ENCODE measurements around the gene GREB1L.

GREB1L gene

DNA sequence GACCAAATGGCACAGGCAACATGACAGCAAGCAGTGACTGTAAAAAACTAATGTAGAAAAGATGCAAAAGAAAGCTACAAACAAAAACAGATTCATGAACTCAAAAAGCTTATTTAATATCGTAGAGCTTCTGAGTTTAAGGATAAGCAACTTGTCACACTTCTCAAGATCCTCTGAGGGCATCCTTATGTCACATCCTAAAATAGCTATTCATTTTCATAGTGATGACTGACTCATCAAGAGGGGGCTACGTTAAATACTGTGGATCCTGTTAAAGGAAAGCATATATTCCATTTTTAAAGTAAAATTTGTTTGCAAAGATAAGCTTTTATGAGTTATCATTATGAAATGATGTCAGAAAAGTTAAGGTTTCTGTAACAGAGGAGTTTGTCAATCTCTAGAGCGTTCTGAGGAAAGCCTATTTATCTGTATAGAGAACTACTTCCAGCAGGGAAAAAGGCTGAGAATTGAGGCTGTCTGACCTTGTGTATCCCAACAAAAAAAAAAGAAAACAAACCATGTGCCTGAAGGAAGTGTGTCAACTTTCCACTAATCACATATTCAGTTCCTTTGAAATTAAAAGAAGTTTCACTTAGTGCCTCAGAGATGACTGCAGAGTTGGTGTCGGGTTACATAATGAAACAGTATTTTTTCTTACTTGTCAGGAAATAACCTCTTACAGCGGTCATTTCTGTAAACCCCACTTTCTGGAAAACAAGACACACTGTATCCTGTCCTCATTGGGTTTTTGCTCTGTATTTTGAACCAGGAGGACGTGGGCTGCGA lies 243.0 kb downstream of the GREB1L start:
- Mint-ChIP-seq H3K27me3 (ENCODE audit: low read depth) (no peaks in the 10 kb centered on the region), H3K4me3 (no peak overlapping the region), H3K27ac (peak overlapping the region in 1 of 3 experiments; percentile 9), H3K36me3 (ENCODE audit: low read depth) (no peaks in the 10 kb centered on the region), H3K4me1 (peaks cover 36% of the 10 kb centered on the region), H3K9me3 (no peaks in the 10 kb centered on the region)
- TF ChIP-seq, protein P1, sequence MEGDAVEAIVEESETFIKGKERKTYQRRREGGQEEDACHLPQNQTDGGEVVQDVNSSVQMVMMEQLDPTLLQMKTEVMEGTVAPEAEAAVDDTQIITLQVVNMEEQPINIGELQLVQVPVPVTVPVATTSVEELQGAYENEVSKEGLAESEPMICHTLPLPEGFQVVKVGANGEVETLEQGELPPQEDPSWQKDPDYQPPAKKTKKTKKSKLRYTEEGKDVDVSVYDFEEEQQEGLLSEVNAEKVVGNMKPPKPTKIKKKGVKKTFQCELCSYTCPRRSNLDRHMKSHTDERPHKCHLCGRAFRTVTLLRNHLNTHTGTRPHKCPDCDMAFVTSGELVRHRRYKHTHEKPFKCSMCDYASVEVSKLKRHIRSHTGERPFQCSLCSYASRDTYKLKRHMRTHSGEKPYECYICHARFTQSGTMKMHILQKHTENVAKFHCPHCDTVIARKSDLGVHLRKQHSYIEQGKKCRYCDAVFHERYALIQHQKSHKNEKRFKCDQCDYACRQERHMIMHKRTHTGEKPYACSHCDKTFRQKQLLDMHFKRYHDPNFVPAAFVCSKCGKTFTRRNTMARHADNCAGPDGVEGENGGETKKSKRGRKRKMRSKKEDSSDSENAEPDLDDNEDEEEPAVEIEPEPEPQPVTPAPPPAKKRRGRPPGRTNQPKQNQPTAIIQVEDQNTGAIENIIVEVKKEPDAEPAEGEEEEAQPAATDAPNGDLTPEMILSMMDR (IDR thresholded peaks at IDR 0.05; ENCODE audit: unreplicated experiment in 3 of 3) = no peak

DNA sequence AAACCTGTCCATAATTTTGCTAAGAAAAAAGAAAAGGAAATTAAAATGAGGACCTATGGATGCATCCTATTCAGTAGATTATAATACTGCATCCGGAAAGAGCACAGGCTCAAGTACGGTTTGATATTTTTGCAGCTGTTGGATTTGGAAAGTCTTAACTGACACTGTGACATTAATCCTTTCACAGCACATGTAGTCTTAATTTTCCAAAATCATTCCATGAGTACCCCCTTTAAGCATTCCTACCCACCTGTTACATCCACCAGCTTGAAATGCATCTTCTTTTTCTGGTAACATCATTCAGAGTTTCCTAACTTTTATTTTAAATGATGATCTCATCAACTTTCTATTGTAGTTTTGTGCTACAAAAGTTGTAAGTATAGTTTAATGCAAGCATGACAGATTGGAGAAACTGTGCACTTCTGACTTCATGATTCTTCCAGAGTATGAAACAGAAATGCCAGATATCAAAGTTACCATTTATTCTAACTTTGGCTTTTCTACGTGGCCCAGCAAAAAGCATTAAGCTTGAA lies 244.9 kb downstream of the GREB1L start:
- TF ChIP-seq, protein P1 (IDR thresholded peaks at IDR 0.05; ENCODE audit: unreplicated experiment in 3 of 3) = no peak
- peaks cover 34% of the 10 kb centered on the region for H3K4me1 Mint-ChIP-seq
- H3K27ac Mint-ChIP-seq = peak overlapping the region in 2 of 3 experiments; percentile 11 to 20
- H3K4me3 Mint-ChIP-seq = peak overlapping the region in 1 of 3 experiments; percentile 49
- H3K9me3 Mint-ChIP-seq = no peaks in the 10 kb centered on the region
- no peaks in the 10 kb centered on the region for H3K36me3 Mint-ChIP-seq (ENCODE audit: low read depth)
- H3K27me3 Mint-ChIP-seq (ENCODE audit: low read depth) = no peaks in the 10 kb centered on the region

DNA sequence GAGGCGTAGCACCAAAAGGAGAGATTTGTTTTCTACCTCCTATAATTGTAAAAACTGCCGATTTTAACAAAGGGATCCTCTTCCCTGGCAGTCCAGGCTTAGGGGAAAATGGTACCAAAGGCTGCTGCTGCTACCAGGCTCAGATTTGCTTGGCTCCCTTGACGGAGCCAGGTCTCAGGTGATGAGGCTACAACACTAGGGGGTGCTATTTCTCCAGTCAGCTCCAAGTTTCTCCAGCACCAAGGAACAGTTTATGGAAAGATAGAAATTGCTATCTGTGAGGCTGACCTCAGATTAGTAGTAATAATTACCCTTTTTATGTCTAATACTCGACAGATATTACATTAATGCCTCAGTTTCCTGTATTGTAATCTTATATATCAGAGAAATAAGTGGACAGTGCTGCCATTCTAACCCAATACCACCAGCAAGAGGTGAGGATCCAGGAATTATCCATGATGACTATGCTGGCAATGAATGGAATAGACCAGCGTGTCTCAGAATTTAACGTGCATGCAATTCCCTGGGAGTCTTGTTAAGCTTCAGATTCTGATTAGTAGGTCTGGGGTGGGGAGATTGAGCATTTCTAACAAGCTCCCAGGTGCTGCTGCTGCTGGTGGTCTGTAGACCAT lies 247.2 kb downstream of the GREB1L start:
- Mint-ChIP-seq H3K4me3 (no peak overlapping the region), H3K4me1 (peaks cover 24% of the 10 kb centered on the region), H3K9me3 (no peaks in the 10 kb centered on the region), H3K27ac (no peak overlapping the region), H3K27me3 (ENCODE audit: low read depth) (no peaks in the 10 kb centered on the region), H3K36me3 (ENCODE audit: low read depth) (peaks cover 3% of the 10 kb centered on the region)
- TF ChIP-seq, protein P1 (IDR thresholded peaks at IDR 0.05; ENCODE audit: unreplicated experiment in 3 of 3) = peak; percentile 52 to 60 (median 54)

DNA sequence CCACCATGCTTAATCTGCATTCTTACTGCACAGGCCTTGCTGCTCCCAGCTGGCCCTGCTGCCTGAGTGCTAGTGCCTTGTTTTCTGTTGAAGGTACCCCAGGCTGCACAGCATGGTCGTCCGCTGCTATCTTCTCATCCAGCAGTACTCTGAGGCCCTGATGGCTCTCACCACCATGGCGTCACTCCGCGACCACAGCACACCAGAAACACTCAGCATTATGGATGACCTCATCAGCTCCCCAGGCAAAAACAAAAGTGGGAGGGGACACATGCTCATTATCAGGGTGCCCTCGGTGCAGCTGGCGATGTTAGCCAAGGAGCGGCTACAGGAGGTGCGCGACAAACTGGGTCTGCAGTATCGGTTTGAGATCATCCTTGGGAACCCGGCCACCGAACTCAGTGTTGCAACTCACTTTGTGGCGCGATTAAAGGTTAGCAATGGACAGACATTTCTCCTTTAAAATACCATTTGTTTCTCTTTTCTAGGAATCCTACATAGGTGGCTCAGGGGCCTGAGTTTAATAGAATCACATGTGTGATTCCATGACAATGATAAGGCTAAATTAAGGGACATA lies 248.0 kb downstream of the GREB1L start:
- no peak overlapping the region for H3K4me3 Mint-ChIP-seq
- H3K27me3 Mint-ChIP-seq (ENCODE audit: low read depth) = no peaks in the 10 kb centered on the region
- H3K36me3 Mint-ChIP-seq (ENCODE audit: low read depth) = peaks cover 3% of the 10 kb centered on the region
- TF ChIP-seq, protein P1 (IDR thresholded peaks at IDR 0.05; ENCODE audit: unreplicated experiment in 3 of 3) = no peak
- no peak overlapping the region for H3K27ac Mint-ChIP-seq
- H3K4me1 Mint-ChIP-seq = peaks cover 19% of the 10 kb centered on the region
- H3K9me3 Mint-ChIP-seq = no peaks in the 10 kb centered on the region

DNA sequence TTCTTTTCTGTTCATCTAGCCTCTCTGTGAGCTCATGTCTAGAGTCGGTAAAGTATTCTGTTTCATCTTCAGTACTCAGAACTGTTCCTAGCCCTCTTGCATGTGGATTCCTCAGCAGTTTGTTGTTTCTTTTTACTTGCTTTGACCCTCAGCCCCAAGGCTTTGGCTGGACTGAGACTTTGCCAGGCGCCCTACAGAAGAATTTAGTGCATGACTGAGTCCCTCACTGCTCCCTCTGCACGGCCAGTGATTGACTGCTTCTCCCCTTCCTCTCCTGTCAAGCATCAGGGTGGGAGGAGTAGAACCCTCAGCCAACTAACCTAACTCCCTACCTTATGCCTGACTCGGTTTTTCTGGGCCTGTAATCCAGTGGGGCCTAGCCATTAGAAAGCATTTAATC lies 248.7 kb downstream of the GREB1L start:
- H3K4me3 Mint-ChIP-seq = no peak overlapping the region
- no peaks in the 10 kb centered on the region for H3K9me3 Mint-ChIP-seq
- TF ChIP-seq, protein P1 (IDR thresholded peaks at IDR 0.05; ENCODE audit: unreplicated experiment in 3 of 3) = no peak
- H3K36me3 Mint-ChIP-seq (ENCODE audit: low read depth) = peaks cover 3% of the 10 kb centered on the region
- H3K27me3 Mint-ChIP-seq (ENCODE audit: low read depth) = no peaks in the 10 kb centered on the region
- H3K27ac Mint-ChIP-seq = peak overlapping the region in 1 of 3 experiments; percentile 66
- H3K4me1 Mint-ChIP-seq = peaks cover 12% of the 10 kb centered on the region
